GM12878 (cell line): ENCODE results near the gene PIMREG. TPM values are rescaled to one million over a fixed set of nuclear protein-coding genes. Genes with fewer than 3 reads are reported as not detected.

ENCODE experiments used
- ATAC-seq: fragments of 200-7000 bp; cut with Tn5 transposase; 3 replicates; pipeline ENCODE4 v1.9.1; 2020; ENCODE audit warnings: mild to moderate bottlenecking, moderate library complexity
- BruUV-seq: library from RNA; stranded (reverse); fragments of 400-500 nt; replicated peaks from 2 replicates; lab custom pipeline; 2021; lab: Mats Ljungman, UMichigan
- CTCF ChIA-PET: fragments of 300-600 bp; sonication (Branson Sonifier 250); formaldehyde crosslinking; extraction: SDS; loops from one replicate; lab custom pipeline; 2021; ENCODE audit warnings: inconsistent platforms; lab: Yijun Ruan, JAX
- POLR2A ChIA-PET: fragments of 350-600 bp; formaldehyde crosslinking; extraction: SDS; loops from one replicate; lab custom pipeline; 2021; ENCODE audit warnings: inconsistent platforms; lab: Charles Lee
- RAD21 ChIA-PET: fragments of 300-600 bp; sonication (Branson Sonifier 250); formaldehyde crosslinking; loops from one replicate; lab custom pipeline; 2023; ENCODE audit warnings: antibody characterized with exemption; ENCODE audit not compliant: unreplicated experiment; lab: Charles Lee
- SMC1A ChIA-PET: fragments of 300-600 bp; sonication (Branson Sonifier 250); formaldehyde crosslinking; loops from one replicate; lab custom pipeline; 2023; ENCODE audit not compliant: unreplicated experiment, uncharacterized antibody; lab: Charles Lee
- DNase-seq: peaks from one replicate; pipeline ENCODE4 v3.0.0-alpha.2; 2011; ENCODE audit warnings: low read depth, low spot score
- FAIRE-seq: peaks from 3 replicates; lab custom pipeline; 2011; peaks lifted over from hg19 to GRCh38; lab: Jason Lieb, UNC
- H2AFZ ChIP-seq: 2 replicates; pipeline ENCODE4 v1.6.0; 2011; ENCODE audit warnings: low read depth, low read length, control low read depth; ENCODE audit not compliant: control insufficient read depth
- H3K27ac ChIP-seq: 2 replicates; pipeline ENCODE4 v1.5.1; 2011; ENCODE audit warnings: control low read depth; ENCODE audit not compliant: control insufficient read depth, insufficient read depth
- H3K27me3 ChIP-seq, 2 experiments: replicated peaks in 1 of 2; 2 replicates each; pipeline versions ENCODE4 v1.6.0 to v1.6.1; 2011; ENCODE audit warnings: low read length in 1 of 2; ENCODE audit not compliant: control insufficient read depth in 2 of 2, insufficient read depth in 2 of 2
- H3K36me3 ChIP-seq, 2 experiments: 2 replicates each; pipeline ENCODE4 v1.5.1; 2011; ENCODE audit warnings: low read length in 1 of 2; ENCODE audit not compliant: control insufficient read depth in 2 of 2, insufficient read depth in 2 of 2
- H3K4me1 ChIP-seq: 2 replicates; pipeline ENCODE4 v1.6.1; 2011; ENCODE audit warnings: mild to moderate bottlenecking, low read length, moderate library complexity, mixed read lengths; ENCODE audit not compliant: control insufficient read depth, insufficient read depth
- H3K4me2 ChIP-seq: 2 replicates; pipeline ENCODE4 v1.6.0; 2011; ENCODE audit warnings: control low read depth; ENCODE audit not compliant: control insufficient read depth, insufficient read depth
- H3K4me3 ChIP-seq: fragments of 200-600 bp; sonication (generic); 2 replicates; pipeline ENCODE4 v1.5.1; 2016
- H3K79me2 ChIP-seq: 2 replicates; pipeline ENCODE4 v1.6.0; 2011; ENCODE audit warnings: low read length; ENCODE audit not compliant: control insufficient read depth, insufficient read depth
- H3K9ac ChIP-seq: 2 replicates; pipeline ENCODE4 v1.8.0; 2011; ENCODE audit warnings: low read length, control low read depth, mixed read lengths; ENCODE audit not compliant: control insufficient read depth, insufficient read depth
- H3K9me3 ChIP-seq: replicated peaks from 3 replicates; pipeline ENCODE4 v1.5.1; 2011; ENCODE audit warnings: mild to moderate bottlenecking, low read length; ENCODE audit not compliant: control insufficient read depth, insufficient read depth
- H4K20me1 ChIP-seq: 2 replicates; pipeline ENCODE4 v1.6.0; 2011; ENCODE audit not compliant: control insufficient read depth, insufficient read depth
- CHD2 ChIP-seq: IDR thresholded peaks from 2 replicates; pipeline ENCODE4 v1.6.1; 2011; ENCODE audit warnings: low read depth, low read length, improper control_type of control experiment, borderline replicate concordance
- CTCF ChIP-seq, 3 experiments: IDR thresholded peaks in 2 of 3; conservative IDR thresholded peaks in 1 of 3; 2 replicates each; pipeline ENCODE4 v1.5.1; 2011; ENCODE audit warnings: low read depth in 3 of 3, low read length in 3 of 3, mild to moderate bottlenecking in 3 of 3, control low read depth in 2 of 3, moderate library complexity in 2 of 3, inconsistent platforms in 1 of 3, mixed read lengths in 1 of 3; ENCODE audit not compliant: control insufficient read depth in 2 of 3, insufficient read depth in 1 of 3; ENCODE audit errors: extremely low read depth in 1 of 3
- ELK1 ChIP-seq: IDR thresholded peaks from 2 replicates; pipeline ENCODE4 v1.6.1; 2012; ENCODE audit warnings: low read depth, low read length, improper control_type of control experiment
- IKZF1 ChIP-seq: fragments of 450-650 bp; conservative IDR thresholded peaks from 2 replicates; pipeline ENCODE4 v1.6.1; 2017; ENCODE audit warnings: antibody characterized with exemption, mild to moderate bottlenecking
- NR2F1 ChIP-seq: fragments of 450-650 bp; conservative IDR thresholded peaks from 2 replicates; pipeline ENCODE4 v1.6.1; 2017; ENCODE audit warnings: mild to moderate bottlenecking
- POLR2AphosphoS2 ChIP-seq: IDR thresholded peaks from 2 replicates; pipeline ENCODE4 v1.6.1; 2011; ENCODE audit warnings: low read depth, mild to moderate bottlenecking, low read length, improper control_type of control experiment, moderate library complexity
- PRDM15 ChIP-seq: fragments of 450-650 bp; formaldehyde crosslinking; IDR thresholded peaks from 2 replicates; pipeline ENCODE4 v1.4.0; 2020; ENCODE audit warnings: mild to moderate bottlenecking, moderate library complexity
- RAD21 ChIP-seq: IDR thresholded peaks from 2 replicates; pipeline ENCODE4 v1.6.1; 2011; ENCODE audit warnings: mild to moderate bottlenecking, low read depth, low read length, moderate library complexity; ENCODE audit not compliant: insufficient read depth
- RB1 ChIP-seq: fragments of 450-650 bp; formaldehyde crosslinking; IDR thresholded peaks from 2 replicates; pipeline ENCODE4 v1.6.1; 2017; ENCODE audit warnings: mild to moderate bottlenecking, borderline replicate concordance
- RELA ChIP-seq: fragments of 450-650 bp; IDR thresholded peaks from 2 replicates; pipeline ENCODE4 v1.8.0; 2014; ENCODE audit warnings: borderline replicate concordance; ENCODE audit not compliant: partially characterized antibody
- SMC3 ChIP-seq: IDR thresholded peaks from 2 replicates; pipeline ENCODE4 v1.6.1; 2011; ENCODE audit warnings: low read length, improper control_type of control experiment, borderline replicate concordance
- SRF ChIP-seq, 2 experiments: IDR thresholded peaks; 2 replicates each; pipeline ENCODE4 v1.6.1; 2011; ENCODE audit warnings: low read depth in 2 of 2, low read length in 2 of 2, mild to moderate bottlenecking in 1 of 2, moderate library complexity in 1 of 2
- YY1 ChIP-seq: IDR thresholded peaks from 2 replicates; pipeline ENCODE4 v1.6.1; 2011; ENCODE audit warnings: low read depth, mild to moderate bottlenecking, low read length
- ZSCAN29 ChIP-seq: fragments of 450-650 bp; IDR thresholded peaks from 2 replicates; pipeline ENCODE4 v1.6.1; 2017; ENCODE audit warnings: mild to moderate bottlenecking, moderate library complexity
- WGBS: methylation state at CpG from one replicate; pipeline ENCODE4 v1.1.6; 2016; ENCODE audit warnings: low lambda C conversion rate; ENCODE audit not compliant: insufficient replicate concordance, insufficient coverage; ENCODE audit errors: missing lambda C conversion rate; 5-methylcytosine and 5-hydroxymethylcytosine counted together
- in situ Hi-C: fragments of 300-500 bp; cut with MboI; formaldehyde crosslinking; loops from 9 replicates; pipeline ENCODE4 v1.14.3; 2018; ENCODE audit warnings: mixed read lengths
- intact Hi-C: fragments of 100-400 bp; cut with micrococcal nuclease; formaldehyde crosslinking; loops from one replicate; pipeline ENCODE4 v1.14.2; 2022; ENCODE audit not compliant: unreplicated experiment
- polyA plus RNA-seq, 11 experiments: library from polyadenylated mRNA; depleted of rRNA in 4 of 11; unstranded in 6 of 11; stranded (reverse) in 5 of 11; fragments of >200 nt; fragmentation: Nextera tagmentation in 4 of 11; fragmentation: Illumina TruSeq in 1 of 11; extraction: Ambion mirVana in 4 of 11; extraction: Trizol in 1 of 11; gene quantifications; 1 replicate in 1 of 11; 2 replicates in 10 of 11; pipeline versions ENCODE4 v1.2.1 to v1.2.3, GENCODE V29; 2011 to 2016; ENCODE audit warnings: inconsistent platforms in 2 of 11, missing spikeins in 2 of 11, low read depth in 1 of 11
- total RNA-seq, 4 experiments: library from RNA; depleted of rRNA in 3 of 4; stranded (reverse); fragments of >200 nt in 3 of 4; fragmentation: Illumina TruSeq in 1 of 4; extraction: Trizol in 1 of 4; gene quantifications; 2 replicates each; pipeline versions ENCODE4 v1.2.1 to v1.2.3, GENCODE V29; 2013 to 2021

PIMREG gene
- total and polyA plus RNA-seq, 10 of the 15 experiments (the other 5 are each of a cell fraction or from before 2014, with no cell fraction given): 2.8 to 35.8 (median 25.2) TPM

- 19% methylated on average over 13 of the region's 13 CpGs for whole genome bisulfite sequencing
- peak; percentile 94 for TF ChIP-seq RAD21
- peak; percentile 44; the same call in 1 of the 2 replicates for TF ChIP-seq IKZF1
- TF ChIP-seq CHD2: no peak
- 0 out of 2 replicates have a peak, but pooled peaks have one; percentile 40 for TF ChIP-seq RB1
- peak; percentile 91 for TF ChIP-seq YY1
- peak; percentile 50; the same call in 1 of the 2 replicates for TF ChIP-seq ELK1
- no peak for TF ChIP-seq ZSCAN29
- TF ChIP-seq RELA: peak; percentile 24
- TF ChIP-seq NR2F1: peak; percentile 89
- peak; percentile 75 to 92 (median 83) for TF ChIP-seq CTCF (IDR thresholded peaks at IDR 0.05 in 2 of 3, conservative IDR thresholded peaks at IDR 0.05 in 1 of 3; ENCODE audit: control insufficient read depth in 2 of 3, extremely low read depth in 1 of 3, insufficient read depth in 1 of 3, low read depth in 3 of 3, low read length in 3 of 3)
- peak; percentile 85 for TF ChIP-seq SMC3
- no peak for TF ChIP-seq PRDM15 (CRISPR knock-in tag)
- no peak for TF ChIP-seq POLR2AphosphoS2
- peak in 1 of 2 experiments; percentile 44; a peak in 1 of 4 replicates for TF ChIP-seq SRF (IDR thresholded peaks at IDR 0.05; ENCODE audit: low read depth in 2 of 2, low read length in 2 of 2)
- FAIRE-seq (peak; percentile 83), ATAC-seq (peak; percentile 96), DNase-seq (no peak)
- no peaks in the 10 kb centered on the region for H3K36me3 ChIP-seq
- no peak overlapping the region for H3K27ac ChIP-seq
- in situ Hi-C loops (loop anchor here (5.0 to 25.0 kb wide), 2 partner anchors 710 to 835 kb away; no protein-coding TSS in a partner anchor), intact Hi-C loops (loop anchor here (5.0 kb wide), 1 partner anchor 715 kb away; no protein-coding TSS in a partner anchor)
- peaks cover 1% of the 10 kb centered on the region for H3K4me1 ChIP-seq
- no TSS peak for BruUV-seq
- no peaks in the 10 kb centered on the region for H3K9me3 ChIP-seq
- H3K4me3 ChIP-seq: no peak overlapping the region
- H3K79me2 ChIP-seq: no peaks in the 10 kb centered on the region
- no peak overlapping the region for H3K4me2 ChIP-seq
- no peak overlapping the region for H2AFZ ChIP-seq
- H3K9ac ChIP-seq: no peak overlapping the region
- no peaks in the 10 kb centered on the region for H4K20me1 ChIP-seq
- ChIA-PET CTCF (interaction anchor here (0.6 to 2.6 kb wide), 7 partner anchors 12 to 838 kb away, joined by 3 to 9 read pairs (median 4); partner anchors contain the start of gene NLRP1), RAD21 (interaction anchor here (0.7 to 1.3 kb wide), 3 partner anchors 14 to 835 kb away, joined by 3 to 5 read pairs (median 4); no protein-coding TSS in a partner anchor), SMC1A (interaction anchor here (0.6 to 1.4 kb wide), 4 partner anchors 14 to 928 kb away, joined by 3 to 4 read pairs (median 4); no protein-coding TSS in a partner anchor), POLR2A (no interaction called here)
- no peaks in the 10 kb centered on the region; a peak in 2 of 4 replicates for H3K27me3 ChIP-seq
These were observed 22.3 kb upstream of the PIMREG start for GRCh38 chr17:6421700-6422604.
